ENCODE data around the gene FNBP1L. TPM values are rescaled to one million over a fixed set of nuclear protein-coding genes. Genes with fewer than 3 reads are reported as not detected.
"Not testable (repeated sequence)": the region's sequence is repeated elsewhere in the genome, so short reads cannot be mapped to it uniquely, and the experiment has no call there.

Gene FNBP1L
- total RNA-seq, 2 experiments from 2014 or later: 0.13 TPM

DNA sequence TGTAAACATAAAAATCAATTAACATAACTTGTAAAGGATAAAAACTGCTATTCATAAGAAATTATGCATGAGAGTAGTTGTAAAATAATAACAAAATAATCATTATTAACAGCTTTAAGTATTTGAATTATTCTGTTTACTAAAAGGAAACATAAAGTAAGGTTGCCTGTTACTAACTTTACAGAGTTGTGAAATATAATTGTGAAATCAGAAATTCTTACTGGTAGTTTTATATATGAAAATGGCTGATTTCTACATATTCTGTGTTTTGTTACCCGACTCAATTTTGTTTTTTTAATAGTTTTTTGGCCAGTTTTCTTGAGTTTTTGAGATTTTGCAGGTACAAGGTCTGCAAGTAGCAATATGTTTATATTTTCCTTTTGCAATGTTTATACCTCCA is 27.8 kb downstream of the FNBP1L start:
- Histone ChIP-seq H3K79me2 (ENCODE audit: insufficient read depth, low read depth, low read length) (no peaks in the 10 kb centered on the region), H3K4me3 (ENCODE audit: low read depth, low read length, poor library complexity, severe bottlenecking) (no peak overlapping the region), H2AFZ (ENCODE audit: low read length) (no peak overlapping the region), H3K27ac (ENCODE audit: low read depth, low read length, poor library complexity, severe bottlenecking) (no peak overlapping the region), H3K9me3 (ENCODE audit: low read length) (peaks cover 12% of the 10 kb centered on the region; the same call in 1 of the 2 replicates), H3K9me2 (ENCODE audit: insufficient read depth, low read length) (no peaks in the 10 kb centered on the region), H3K36me3 (ENCODE audit: insufficient read depth, low read length) (no peaks in the 10 kb centered on the region), H3K4me2 (ENCODE audit: low read length) (no peak overlapping the region), H3K4me1 (ENCODE audit: insufficient read depth, low read length, poor library complexity, severe bottlenecking) (no peaks in the 10 kb centered on the region), H4K20me1 (ENCODE audit: insufficient read depth, low read length) (no peaks in the 10 kb centered on the region)
- ChIA-PET POLR2A (interaction anchor here (0.5 to 2.0 kb wide), 4 partner anchors 43 to 1023 kb away, joined by 3 to 4 read pairs (median 4); no protein-coding TSS in a partner anchor), CTCF (ENCODE audit: unreplicated experiment) (no interaction called here)
- TF ChIP-seq, protein P1, sequence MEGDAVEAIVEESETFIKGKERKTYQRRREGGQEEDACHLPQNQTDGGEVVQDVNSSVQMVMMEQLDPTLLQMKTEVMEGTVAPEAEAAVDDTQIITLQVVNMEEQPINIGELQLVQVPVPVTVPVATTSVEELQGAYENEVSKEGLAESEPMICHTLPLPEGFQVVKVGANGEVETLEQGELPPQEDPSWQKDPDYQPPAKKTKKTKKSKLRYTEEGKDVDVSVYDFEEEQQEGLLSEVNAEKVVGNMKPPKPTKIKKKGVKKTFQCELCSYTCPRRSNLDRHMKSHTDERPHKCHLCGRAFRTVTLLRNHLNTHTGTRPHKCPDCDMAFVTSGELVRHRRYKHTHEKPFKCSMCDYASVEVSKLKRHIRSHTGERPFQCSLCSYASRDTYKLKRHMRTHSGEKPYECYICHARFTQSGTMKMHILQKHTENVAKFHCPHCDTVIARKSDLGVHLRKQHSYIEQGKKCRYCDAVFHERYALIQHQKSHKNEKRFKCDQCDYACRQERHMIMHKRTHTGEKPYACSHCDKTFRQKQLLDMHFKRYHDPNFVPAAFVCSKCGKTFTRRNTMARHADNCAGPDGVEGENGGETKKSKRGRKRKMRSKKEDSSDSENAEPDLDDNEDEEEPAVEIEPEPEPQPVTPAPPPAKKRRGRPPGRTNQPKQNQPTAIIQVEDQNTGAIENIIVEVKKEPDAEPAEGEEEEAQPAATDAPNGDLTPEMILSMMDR (conservative IDR thresholded peaks at IDR 0.05; ENCODE audit: low read length): no peak
- TF ChIP-seq EZH2phosphoT487 (IDR thresholded peaks at IDR 0.05; ENCODE audit: borderline replicate concordance, low read depth, low read length): no peak
- intact Hi-C loops (cut with micrococcal nuclease; ENCODE audit: unreplicated experiment): no loop called here
- no peak for DNase-seq (ENCODE audit: low spot score)
- BruUV-seq (replicated peaks): no TSS peak

- DNase-seq (ENCODE audit: low spot score): peak; percentile 18
- H3K4me1 ChIP-seq (ENCODE audit: insufficient read depth, low read length, poor library complexity, severe bottlenecking); intact Hi-C loops (cut with micrococcal nuclease; ENCODE audit: unreplicated experiment); H4K20me1 ChIP-seq (ENCODE audit: insufficient read depth, low read length); H3K36me3 ChIP-seq (ENCODE audit: insufficient read depth, low read length); H3K4me3 ChIP-seq (ENCODE audit: low read depth, low read length, poor library complexity, severe bottlenecking); BruUV-seq (replicated peaks); H3K9me2 ChIP-seq (ENCODE audit: insufficient read depth, low read length); H3K27ac ChIP-seq (ENCODE audit: low read depth, low read length, poor library complexity, severe bottlenecking); H3K79me2 ChIP-seq (ENCODE audit: insufficient read depth, low read depth, low read length); H3K4me2 ChIP-seq (ENCODE audit: low read length); CTCF ChIA-PET (ENCODE audit: unreplicated experiment); POLR2A ChIA-PET; H2AFZ ChIP-seq (ENCODE audit: low read length): not testable (repeated sequence)
- H3K9me3 ChIP-seq (ENCODE audit: low read length): peaks cover 12% of the 10 kb centered on the region; the same call in 1 of the 2 replicates
These were observed 31.3 kb downstream of the FNBP1L start for GRCh38 chr1:93479133-93479745.

- POLR2A ChIA-PET; H3K79me2 ChIP-seq (ENCODE audit: insufficient read depth, low read depth, low read length): not testable (repeated sequence)
These were observed 34.0 kb downstream of the FNBP1L start for GRCh38 chr1:93481899-93482298.

More at GRCh38 chr1:93481899-93482298, 34.0 kb downstream of the FNBP1L start:
- CTCF ChIA-PET (ENCODE audit: unreplicated experiment): interaction anchor here (0.5 kb wide), 1 partner anchor 498 kb away, joined by 3 read pairs; no protein-coding TSS in a partner anchor
- DNase-seq (ENCODE audit: low spot score); H4K20me1 ChIP-seq (ENCODE audit: insufficient read depth, low read length); H2AFZ ChIP-seq (ENCODE audit: low read length); H3K4me2 ChIP-seq (ENCODE audit: low read length); BruUV-seq (replicated peaks); H3K36me3 ChIP-seq (ENCODE audit: insufficient read depth, low read length); intact Hi-C loops (cut with micrococcal nuclease; ENCODE audit: unreplicated experiment); H3K4me1 ChIP-seq (ENCODE audit: insufficient read depth, low read length, poor library complexity, severe bottlenecking); H3K4me3 ChIP-seq (ENCODE audit: low read depth, low read length, poor library complexity, severe bottlenecking); H3K27ac ChIP-seq (ENCODE audit: low read depth, low read length, poor library complexity, severe bottlenecking); H3K9me2 ChIP-seq (ENCODE audit: insufficient read depth, low read length): not testable (repeated sequence)
- peaks cover 12% of the 10 kb centered on the region; the same call in 1 of the 2 replicates for H3K9me3 ChIP-seq (ENCODE audit: low read length)

Data from OCI-LY7 (cell line).